Activated CD4-positive, alpha-beta memory T cell treated with anti-CD3 and anti-CD28 coated beads for 36 hours (primary cell): ENCODE results near the gene EBPL. TPM values are rescaled to one million over a fixed set of nuclear protein-coding genes. Genes with fewer than 3 reads are reported as not detected.

Experiments
- CTCF ChIA-PET: fragments of 350-600 bp; sonication (Branson Sonifier 250); formaldehyde crosslinking; loops from one replicate; lab custom pipeline; 2021; ENCODE audit warnings: antibody characterized with exemption, inconsistent platforms; lab: Charles Lee
- POLR2A ChIA-PET: fragments of 350-600 bp; sonication (Branson Sonifier 250); formaldehyde crosslinking; loops from one replicate; lab custom pipeline; 2021; ENCODE audit warnings: antibody characterized with exemption; lab: Charles Lee
- DNase-seq: peaks from one replicate; pipeline ENCODE4 v3.0.0-alpha.2; 2020
- H3K27ac Mint-ChIP-seq: one replicate; pipeline ENCODE4 v1.8.0; 2021; ENCODE audit warnings: mixed read lengths
- H3K27me3 Mint-ChIP-seq: one replicate; pipeline ENCODE4 v1.8.0; 2021; ENCODE audit warnings: mixed read lengths
- H3K36me3 Mint-ChIP-seq: one replicate; pipeline ENCODE4 v1.8.0; 2021; ENCODE audit warnings: mixed read lengths
- H3K4me1 Mint-ChIP-seq: one replicate; pipeline ENCODE4 v1.8.0; 2021; ENCODE audit warnings: low read depth, mixed read lengths
- H3K4me3 Mint-ChIP-seq: one replicate; pipeline ENCODE4 v1.8.0; 2021; ENCODE audit warnings: mild to moderate bottlenecking, mixed read lengths
- H3K9me3 Mint-ChIP-seq: one replicate; pipeline ENCODE4 v1.8.0; 2021; ENCODE audit warnings: mixed read lengths
- intact Hi-C: fragments of 100-400 bp; cut with micrococcal nuclease; formaldehyde crosslinking; loops from one replicate; pipeline ENCODE4 v1.15.1; 2023
- total RNA-seq, 2 experiments: library from RNA; stranded (reverse); gene quantifications; one replicate each; pipeline ENCODE4 v1.2.3, GENCODE V29; 2021

The EBPL gene
- total RNA-seq, 2 experiments from 2014 or later: 36.1 to 36.2 TPM

- intact Hi-C loops: loop anchor here (1.0 kb wide), 1 partner anchor 178 kb away; no protein-coding TSS in a partner anchor
- ChIA-PET POLR2A (no interaction called here), CTCF (interaction anchor here (0.6 to 1.1 kb wide), 5 partner anchors 21 to 178 kb away, joined by 3 to 4 read pairs (median 3); partner anchors contain the start of gene EBPL)
- H3K4me3 Mint-ChIP-seq: no peak overlapping the region
- H3K36me3 Mint-ChIP-seq: peaks cover 13% of the 10 kb centered on the region
- H3K27me3 Mint-ChIP-seq: no peaks in the 10 kb centered on the region
- H3K9me3 Mint-ChIP-seq: no peaks in the 10 kb centered on the region
- H3K27ac Mint-ChIP-seq: no peak overlapping the region
- DNase-seq: peak; percentile 48
- no peaks in the 10 kb centered on the region for H3K4me1 Mint-ChIP-seq
Measured at GRCh38 chr13:49669735-49670309, 21.5 kb downstream of the EBPL start.

- Mint-ChIP-seq H3K27me3 (no peaks in the 10 kb centered on the region), H3K27ac (no peak overlapping the region), H3K9me3 (no peaks in the 10 kb centered on the region), H3K4me3 (no peak overlapping the region), H3K36me3 (peaks cover 13% of the 10 kb centered on the region), H3K4me1 (no peaks in the 10 kb centered on the region)
- DNase-seq: no peak
- POLR2A ChIA-PET: no interaction called here
- CTCF ChIA-PET: no interaction called here
- intact Hi-C loops: no loop called here
Measured at GRCh38 chr13:49667773-49668172, 23.5 kb downstream of the EBPL start.

GRCh38 chr13:49664606-49665005 lies 26.7 kb downstream of the EBPL start:
- intact Hi-C loops: no loop called here
- ChIA-PET POLR2A (no interaction called here), CTCF (no interaction called here)
- DNase-seq: no peak
- Mint-ChIP-seq H3K36me3 (peaks cover 14% of the 10 kb centered on the region), H3K4me3 (no peak overlapping the region), H3K27me3 (no peaks in the 10 kb centered on the region), H3K4me1 (no peaks in the 10 kb centered on the region), H3K27ac (no peak overlapping the region), H3K9me3 (no peaks in the 10 kb centered on the region)

GRCh38 chr13:49657241-49657641 lies 34.0 kb downstream of the EBPL start:
- POLR2A ChIA-PET: no interaction called here

GRCh38 chr13:49655906-49656305 lies 35.4 kb downstream of the EBPL start:
- Mint-ChIP-seq H3K36me3 (peaks cover 4% of the 10 kb centered on the region), H3K9me3 (no peaks in the 10 kb centered on the region), H3K4me3 (no peak overlapping the region), H3K27me3 (no peaks in the 10 kb centered on the region), H3K27ac (no peak overlapping the region), H3K4me1 (no peaks in the 10 kb centered on the region)
- CTCF ChIA-PET: interaction anchor here (0.6 to 0.7 kb wide), 2 partner anchors 276 to 1413 kb away, joined by 3 read pairs; no protein-coding TSS in a partner anchor
- intact Hi-C loops: no loop called here
- DNase-seq: no peak
- POLR2A ChIA-PET: no interaction called here

More at GRCh38 chr13:49657241-49657641, 34.0 kb downstream of the EBPL start:
- Mint-ChIP-seq H3K9me3 (no peaks in the 10 kb centered on the region), H3K36me3 (peaks cover 6% of the 10 kb centered on the region), H3K27me3 (no peaks in the 10 kb centered on the region), H3K27ac (no peak overlapping the region), H3K4me1 (no peaks in the 10 kb centered on the region), H3K4me3 (no peak overlapping the region)
- intact Hi-C loops: no loop called here
- CTCF ChIA-PET: no interaction called here
- no peak for DNase-seq

GRCh38 chr13:49654011-49654410 lies 37.3 kb downstream of the EBPL start:
- Mint-ChIP-seq H3K27me3 (no peaks in the 10 kb centered on the region), H3K27ac (no peak overlapping the region), H3K9me3 (no peaks in the 10 kb centered on the region), H3K36me3 (peaks cover 4% of the 10 kb centered on the region), H3K4me1 (no peaks in the 10 kb centered on the region), H3K4me3 (no peak overlapping the region)
- intact Hi-C loops: loop anchor here (5.0 kb wide), 1 partner anchor 193 kb away; no protein-coding TSS in a partner anchor
- ChIA-PET POLR2A (no interaction called here), CTCF (no interaction called here)
- no peak for DNase-seq

- Mint-ChIP-seq H3K9me3 (no peaks in the 10 kb centered on the region), H3K27ac (no peak overlapping the region), H3K4me3 (no peak overlapping the region), H3K36me3 (peaks cover 4% of the 10 kb centered on the region), H3K27me3 (no peaks in the 10 kb centered on the region), H3K4me1 (no peaks in the 10 kb centered on the region)
- no peak for DNase-seq
- intact Hi-C loops: loop anchor here (5.0 kb wide), 1 partner anchor 194 kb away; no protein-coding TSS in a partner anchor
- ChIA-PET CTCF (no interaction called here), POLR2A (no interaction called here)
Measured at GRCh38 chr13:49653478-49653877, 37.8 kb downstream of the EBPL start.

GRCh38 chr13:49652355-49653305 lies 38.7 kb downstream of the EBPL start:
- peak; percentile 39 for DNase-seq
- POLR2A ChIA-PET: interaction anchor here (0.6 kb wide), 1 partner anchor 244 kb away, joined by 4 read pairs; no protein-coding TSS in a partner anchor
- H3K36me3 Mint-ChIP-seq: no peaks in the 10 kb centered on the region
- H3K4me1 Mint-ChIP-seq: no peaks in the 10 kb centered on the region
- H3K4me3 Mint-ChIP-seq: no peak overlapping the region
- no peak overlapping the region for H3K27ac Mint-ChIP-seq
- intact Hi-C loops: loop anchor here (5.0 kb wide), 1 partner anchor 195 kb away; no protein-coding TSS in a partner anchor
- CTCF ChIA-PET: interaction anchor here (0.6 kb wide), 1 partner anchor 191 kb away, joined by 3 read pairs; no protein-coding TSS in a partner anchor
- H3K27me3 Mint-ChIP-seq: no peaks in the 10 kb centered on the region
- no peaks in the 10 kb centered on the region for H3K9me3 Mint-ChIP-seq

GRCh38 chr13:49651570-49652354 lies 39.5 kb downstream of the EBPL start:
- no peak overlapping the region for H3K27ac Mint-ChIP-seq
- CTCF ChIA-PET: interaction anchor here (0.6 to 1.2 kb wide), 2 partner anchors 192 to 284 kb away, joined by 3 read pairs; partner anchors contain the start of gene SPRYD7

GRCh38 chr13:49649963-49650312 lies 41.3 kb downstream of the EBPL start:
- no peak overlapping the region for H3K4me3 Mint-ChIP-seq
- H3K36me3 Mint-ChIP-seq: no peaks in the 10 kb centered on the region
- peaks cover 5% of the 10 kb centered on the region for H3K4me1 Mint-ChIP-seq
- CTCF ChIA-PET: interaction anchor here (0.7 kb wide), 1 partner anchor 142 kb away, joined by 3 read pairs; no protein-coding TSS in a partner anchor
- no peaks in the 10 kb centered on the region for H3K27me3 Mint-ChIP-seq
- no peaks in the 10 kb centered on the region for H3K9me3 Mint-ChIP-seq
- DNase-seq: no peak
- no peak overlapping the region for H3K27ac Mint-ChIP-seq
- POLR2A ChIA-PET: no interaction called here
- intact Hi-C loops: loop anchor here (5.0 kb wide), 1 partner anchor 197 kb away; no protein-coding TSS in a partner anchor

More at GRCh38 chr13:49651570-49652354, 39.5 kb downstream of the EBPL start:
- Mint-ChIP-seq H3K36me3 (no peaks in the 10 kb centered on the region), H3K4me3 (no peak overlapping the region), H3K27me3 (no peaks in the 10 kb centered on the region), H3K4me1 (no peaks in the 10 kb centered on the region), H3K9me3 (no peaks in the 10 kb centered on the region)
- no peak for DNase-seq
- POLR2A ChIA-PET: interaction anchor here (0.6 kb wide), 1 partner anchor 245 kb away, joined by 4 read pairs; no protein-coding TSS in a partner anchor
- intact Hi-C loops: loop anchor here (5.0 kb wide), 1 partner anchor 196 kb away; no protein-coding TSS in a partner anchor

GRCh38 chr13:49649244-49649962 lies 41.9 kb downstream of the EBPL start:
- DNase-seq: no peak
- CTCF ChIA-PET: interaction anchor here (0.7 kb wide), 1 partner anchor 143 kb away, joined by 3 read pairs; no protein-coding TSS in a partner anchor

More at GRCh38 chr13:49649244-49649962, 41.9 kb downstream of the EBPL start:
- H3K9me3 Mint-ChIP-seq: no peaks in the 10 kb centered on the region
- no peak overlapping the region for H3K4me3 Mint-ChIP-seq
- no peaks in the 10 kb centered on the region for H3K36me3 Mint-ChIP-seq
- no peaks in the 10 kb centered on the region for H3K27me3 Mint-ChIP-seq
- peaks cover 9% of the 10 kb centered on the region for H3K4me1 Mint-ChIP-seq
- POLR2A ChIA-PET: no interaction called here
- H3K27ac Mint-ChIP-seq: no peak overlapping the region
- intact Hi-C loops: no loop called here
